GM13977 (cell line): ENCODE measurements around the gene SLC2A1.

Experiments
- DNase-seq: peaks from one replicate; pipeline ENCODE4 v3.0.0; 2012; ENCODE audit warnings: low spot score
- CTCF ChIP-seq: IDR thresholded peaks from 2 replicates; pipeline ENCODE4 v1.5.1; 2012; ENCODE audit warnings: mild to moderate bottlenecking, control low read depth; ENCODE audit not compliant: insufficient read depth; ENCODE audit errors: extremely low read depth, missing control alignments
- in situ Hi-C: fragments of 300-500 bp; cut with MboI; formaldehyde crosslinking; loops from one replicate; pipeline ENCODE4 v1.12.0; 2022; ENCODE audit warnings: low sequenced_read_pairs, low pct_unique_long_range_greater_than_20kb, mixed read lengths, inconsistent platforms; ENCODE audit not compliant: unreplicated experiment

Gene SLC2A1

DNA sequence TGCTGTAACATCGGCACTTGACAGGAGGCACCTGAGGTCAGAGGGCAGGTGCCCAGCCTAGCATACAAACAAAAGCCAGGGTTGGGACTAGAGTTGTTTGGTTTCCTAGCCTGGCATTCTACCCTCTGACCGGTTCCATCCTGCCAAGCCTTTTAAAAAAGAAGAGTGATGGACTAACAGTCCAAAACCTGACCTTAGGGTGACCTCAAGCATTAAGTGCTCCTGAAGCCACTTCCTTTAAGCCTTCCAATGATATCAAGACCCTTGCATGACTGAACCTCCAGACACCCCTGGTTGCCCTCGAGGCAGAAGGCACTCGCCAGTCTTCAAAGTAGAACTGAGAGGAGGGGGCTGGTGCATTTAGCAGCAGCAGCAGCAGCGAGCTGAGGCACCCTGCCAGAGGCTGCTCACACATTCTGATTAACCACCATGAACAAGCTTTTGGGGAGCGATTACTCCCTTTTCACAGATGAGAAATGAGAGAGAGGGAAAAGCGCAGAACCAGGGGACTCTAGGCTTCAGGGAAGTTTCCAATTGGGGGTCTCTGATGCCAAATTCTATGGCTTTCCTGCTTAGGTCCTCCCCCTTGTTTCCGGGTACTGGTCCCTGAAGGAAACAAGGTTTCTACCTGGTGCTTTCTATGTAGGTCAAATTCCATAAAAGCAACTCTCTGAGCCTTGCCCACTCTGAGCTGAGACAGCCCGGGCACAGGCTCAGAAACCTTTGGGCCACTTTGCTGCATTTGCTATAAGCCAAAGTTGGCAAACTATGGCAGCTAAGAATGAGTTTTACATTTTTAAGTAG, 9.2 kb downstream of the SLC2A1 start:
- in situ Hi-C loops: no loop called here
- no peak for DNase-seq
- TF ChIP-seq CTCF: no peak

DNA sequence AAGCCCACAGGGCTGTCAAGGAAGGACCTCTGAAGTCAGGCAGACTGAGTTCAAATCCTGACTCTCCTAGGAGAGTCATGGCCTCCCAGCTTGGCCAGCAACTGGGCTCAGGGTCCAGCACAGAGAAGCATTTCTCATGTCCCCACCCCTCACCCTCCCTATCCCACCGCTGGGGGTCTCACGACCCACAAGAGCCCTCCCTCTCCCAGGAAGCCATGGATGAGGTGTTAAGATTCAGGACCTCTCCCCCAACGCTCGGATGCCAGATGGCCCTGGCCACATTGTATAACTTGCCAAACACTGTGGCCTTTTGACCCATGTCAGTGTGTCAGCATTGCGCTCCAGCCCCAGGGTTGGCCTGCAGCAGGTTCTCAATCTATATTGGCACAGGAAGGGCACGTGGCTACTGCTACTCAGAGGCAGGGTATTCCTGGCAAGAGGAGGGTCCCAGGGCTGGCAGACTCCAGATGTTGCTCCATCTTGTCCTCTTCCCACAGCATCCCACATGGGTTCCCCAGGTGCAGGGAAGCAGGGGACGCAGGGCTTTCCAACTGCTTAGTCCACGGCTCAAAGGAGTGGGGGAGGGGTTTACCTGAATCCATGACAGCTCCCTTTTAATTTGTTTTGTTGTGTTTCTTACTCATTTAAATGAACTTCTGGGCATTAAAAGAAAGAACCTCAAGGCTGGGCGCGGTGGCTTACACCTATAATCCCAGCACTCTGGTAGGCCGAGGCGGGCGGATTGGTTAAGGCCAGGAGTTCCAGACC, 10.5 kb downstream of the SLC2A1 start:
- in situ Hi-C loops: no loop called here
- TF ChIP-seq CTCF: no peak
- no peak for DNase-seq

DNA sequence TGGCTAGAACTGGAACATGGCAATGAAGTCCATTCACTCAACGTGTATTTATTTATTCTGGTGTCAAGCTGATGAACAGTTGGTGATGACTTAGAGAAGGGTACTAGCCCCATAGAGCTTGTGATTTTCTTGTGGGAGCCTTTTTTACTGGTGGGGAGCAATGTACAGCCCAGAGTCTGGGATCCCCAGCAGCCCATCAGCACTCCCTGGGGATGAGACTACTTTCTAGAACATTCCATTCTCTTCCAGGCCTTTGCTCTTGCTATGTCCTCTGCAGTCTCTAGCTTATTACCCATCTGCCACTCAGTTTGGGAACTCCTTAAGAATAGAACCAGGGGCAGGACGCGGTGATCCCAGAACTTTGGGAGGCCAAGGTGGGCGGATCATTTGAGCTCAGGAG, 11.6 kb downstream of the SLC2A1 start:
- no peak for DNase-seq
- TF ChIP-seq CTCF: no peak
- in situ Hi-C loops: no loop called here

DNA sequence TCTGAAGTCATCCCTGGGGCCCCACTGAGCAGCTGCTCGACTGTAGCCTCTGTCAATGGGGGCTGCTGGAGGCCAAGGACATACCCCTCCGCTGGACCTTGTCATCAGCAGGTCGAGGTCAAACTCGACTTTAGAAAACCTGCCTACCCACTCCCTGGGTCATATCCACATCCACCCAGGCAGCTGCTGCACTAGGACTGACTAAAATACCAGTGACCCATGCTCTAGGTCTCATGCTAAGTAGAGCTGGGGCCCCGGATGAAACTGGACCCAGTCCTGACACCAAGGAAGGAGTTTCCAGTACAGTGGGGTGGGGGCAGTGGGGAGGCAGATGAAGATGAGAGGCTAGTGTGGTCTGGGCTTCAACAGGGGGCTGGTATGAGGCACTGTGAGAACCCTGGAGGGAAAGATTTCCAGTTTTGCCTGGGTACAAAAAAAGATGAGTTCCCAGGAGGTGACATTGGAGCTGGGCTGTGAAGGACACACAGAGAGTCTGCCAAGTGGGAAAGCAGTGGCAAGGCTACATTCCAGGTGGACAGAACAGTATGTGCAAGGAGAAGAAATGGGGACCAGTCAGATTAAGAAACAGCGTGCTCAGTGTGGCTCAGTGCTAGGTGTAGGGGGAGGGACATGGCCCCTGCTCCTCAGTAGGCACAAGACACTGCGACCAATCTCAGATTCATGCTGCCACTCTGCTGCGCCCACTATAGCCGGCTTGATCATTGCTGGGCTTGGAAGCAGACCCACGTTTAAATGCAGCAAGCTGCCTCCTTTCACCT, 12.4 kb downstream of the SLC2A1 start:
- TF ChIP-seq CTCF: no peak
- in situ Hi-C loops: no loop called here
- no peak for DNase-seq

DNA sequence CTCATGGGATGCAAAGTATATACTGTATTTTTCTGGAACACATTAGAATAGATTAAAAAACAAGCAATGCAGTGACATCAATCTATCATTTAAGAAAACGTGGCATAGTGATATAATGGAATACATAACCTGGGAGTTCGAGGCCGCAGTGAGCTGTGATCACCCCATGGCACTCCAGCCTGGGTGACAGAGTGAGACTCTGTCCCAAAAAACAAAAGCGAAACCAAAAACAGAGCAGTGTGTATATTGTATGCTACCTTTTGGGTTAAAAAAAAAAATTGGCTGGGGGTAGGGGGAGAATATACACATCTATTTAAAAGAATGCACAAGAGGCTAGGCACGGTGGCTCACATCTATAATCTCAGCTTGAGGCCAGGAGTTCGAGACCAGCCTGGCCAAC, 13.5 kb downstream of the SLC2A1 start:
- in situ Hi-C loops: no loop called here
- DNase-seq: no peak
- no peak for TF ChIP-seq CTCF

- in situ Hi-C loops: no loop called here
- no peak for TF ChIP-seq CTCF
- no peak for DNase-seq
These were observed 14.3 kb downstream of the SLC2A1 start for GRCh38 chr1:42944246-42944928.
